HepG2 (cell line): Measurements from ENCODE around the gene PLIN5. TPM values are rescaled to one million over a fixed set of nuclear protein-coding genes. Genes with fewer than 3 reads are reported as not detected.

Experiments used
- ATAC-seq: fragments of 200-7000 bp; cut with Tn5 transposase; 3 replicates; pipeline ENCODE4 v1.9.1; 2020; ENCODE audit warnings: mild to moderate bottlenecking, moderate library complexity
- BruUV-seq: library from RNA; stranded (reverse); fragments of 400-500 nt; replicated peaks from 2 replicates; lab custom pipeline; 2021; lab: Mats Ljungman, UMichigan
- CTCF ChIA-PET: fragments of 300-600 bp; formaldehyde crosslinking; extraction: SDS; loops from one replicate; lab custom pipeline; 2021; ENCODE audit warnings: low total read pairs, inconsistent platforms, low intra/inter-chr PET ratio; lab: Yijun Ruan, JAX
- POLR2A ChIA-PET: fragments of 350-600 bp; sonication (Branson Sonifier 250); formaldehyde crosslinking; loops from one replicate; lab custom pipeline; 2020; ENCODE audit warnings: antibody characterized with exemption, inconsistent platforms; lab: Yijun Ruan, JAX
- DNase-seq: peaks from one replicate; pipeline ENCODE4 v3.0.0-alpha.2; 2015; ENCODE audit warnings: low spot score
- FAIRE-seq: peaks from 3 replicates; lab custom pipeline; 2011; peaks lifted over from hg19 to GRCh38; lab: Jason Lieb, UNC
- H2AFZ ChIP-seq: one replicate; pipeline ENCODE4 v1.6.1; 2011; ENCODE audit warnings: low read length, inconsistent platforms
- H3K27ac ChIP-seq: fragments of 300-600 bp; 3 replicates; pipeline ENCODE4 v1.8.0; 2011; ENCODE audit warnings: mixed run types, mild to moderate bottlenecking, mixed read lengths, low read length, inconsistent platforms; ENCODE audit not compliant: insufficient read depth; ENCODE audit errors: extremely low read length
- H3K27me3 ChIP-seq, 2 experiments: fragments of 200-600 bp in 1 of 2; 2 replicates in 1 of 2; 3 replicates in 1 of 2; pipeline versions ENCODE4 v1.6.0 to v1.8.0; 2011; ENCODE audit warnings: low read length in 2 of 2, mild to moderate bottlenecking in 2 of 2, moderate library complexity in 2 of 2, inconsistent platforms in 1 of 2; ENCODE audit not compliant: insufficient read depth in 2 of 2, control insufficient read depth in 1 of 2
- H3K36me3 ChIP-seq, 2 experiments: fragments of 200-600 bp in 1 of 2; replicated peaks in 1 of 2; 2 replicates in 1 of 2; 3 replicates in 1 of 2; pipeline versions ENCODE4 v1.5.1 to v1.8.0; 2011; ENCODE audit warnings: low read length in 2 of 2, inconsistent platforms in 1 of 2; ENCODE audit not compliant: insufficient read depth in 2 of 2, control insufficient read depth in 1 of 2
- H3K4me1 ChIP-seq: 2 replicates; pipeline ENCODE4 v1.5.1; 2012; ENCODE audit warnings: low read length, inconsistent platforms; ENCODE audit not compliant: insufficient read depth
- H3K4me2 ChIP-seq: 2 replicates; pipeline ENCODE4 v1.6.0; 2011; ENCODE audit warnings: low read depth, low read length, inconsistent platforms
- H3K4me3 ChIP-seq, 3 experiments: fragments of 200-600 bp in 1 of 3; sonication (generic), shearing (Covaris generic) in 1 of 3; replicated peaks in 1 of 3; 2 replicates each; pipeline ENCODE4 v1.5.1; 2011 to 2016; ENCODE audit warnings: low read length in 3 of 3, inconsistent platforms in 2 of 3, low read depth in 2 of 3, mild to moderate bottlenecking in 2 of 3, control low read depth in 1 of 3, mixed read lengths in 1 of 3; ENCODE audit not compliant: insufficient read depth in 1 of 3
- H3K79me2 ChIP-seq: one replicate; pipeline ENCODE4 v1.6.1; 2011; ENCODE audit warnings: low read length, inconsistent platforms; ENCODE audit not compliant: insufficient read depth
- H3K9ac ChIP-seq: 2 replicates; pipeline ENCODE4 v1.6.0; 2011; ENCODE audit warnings: mild to moderate bottlenecking, low read depth, low read length, inconsistent platforms; ENCODE audit not compliant: insufficient read depth
- H3K9me3 ChIP-seq: 2 replicates; pipeline ENCODE4 v1.5.1; 2012; ENCODE audit warnings: mild to moderate bottlenecking, low read length
- H4K20me1 ChIP-seq: 2 replicates; pipeline ENCODE4 v1.6.0; 2011; ENCODE audit warnings: inconsistent platforms, mild to moderate bottlenecking, low read length, moderate library complexity; ENCODE audit not compliant: insufficient read depth
- CBX1 ChIP-seq: IDR thresholded peaks from one replicate; pipeline ENCODE4 v1.6.1; 2016; ENCODE audit warnings: antibody characterized with exemption, low read depth
- DZIP1 ChIP-seq: sonication (generic); formaldehyde crosslinking; IDR thresholded peaks from 2 replicates; pipeline ENCODE4 v1.5.0; 2020; ENCODE audit warnings: mild to moderate bottlenecking, missing genetic modification reagents
- GLMP ChIP-seq: sonication (generic); formaldehyde crosslinking; IDR thresholded peaks from 2 replicates; pipeline ENCODE4 v1.9.0; 2021; ENCODE audit warnings: missing genetic modification reagents, mild to moderate bottlenecking, borderline replicate concordance
- KIAA2018 ChIP-seq: sonication (generic); formaldehyde crosslinking; IDR thresholded peaks from 2 replicates; pipeline ENCODE4 v1.5.0; 2020; ENCODE audit warnings: mild to moderate bottlenecking, missing genetic modification reagents, borderline replicate concordance
- MAFF ChIP-seq: IDR thresholded peaks from 2 replicates; pipeline ENCODE4 v1.6.1; 2011; ENCODE audit warnings: low read depth, low read length, improper control_type of control experiment
- NFE2L2 ChIP-seq: fragments of 150-350 bp; IDR thresholded peaks from 2 replicates; pipeline ENCODE4 v1.6.1; 2014; ENCODE audit warnings: low read length
- PAF1 ChIP-seq: IDR thresholded peaks from 2 replicates; pipeline ENCODE4 v1.6.1; 2016; ENCODE audit warnings: missing genetic modification reagents, missing compliant biosample characterization
- PHF8 ChIP-seq: sonication (generic); formaldehyde crosslinking; IDR thresholded peaks from 2 replicates; pipeline ENCODE4 v1.5.0; 2020; ENCODE audit warnings: missing genetic modification reagents
- XBP1 ChIP-seq: sonication (generic); formaldehyde crosslinking; IDR thresholded peaks from 2 replicates; pipeline ENCODE4 v1.5.0; 2020; ENCODE audit warnings: missing genetic modification reagents
- ZNF232 ChIP-seq: sonication (generic); formaldehyde crosslinking; IDR thresholded peaks from 2 replicates; pipeline ENCODE4 v1.4.0; 2020; ENCODE audit warnings: missing genetic modification reagents, borderline replicate concordance
- ZNF337 ChIP-seq: sonication (generic); formaldehyde crosslinking; IDR thresholded peaks from 2 replicates; pipeline ENCODE4 v1.5.1; 2020; ENCODE audit warnings: missing genetic modification reagents, low read depth, mild to moderate bottlenecking, borderline replicate concordance
- ZNF34 ChIP-seq: sonication (generic); formaldehyde crosslinking; IDR thresholded peaks from 2 replicates; pipeline ENCODE4 v1.4.0; 2020; ENCODE audit warnings: mild to moderate bottlenecking, missing genetic modification reagents, borderline replicate concordance
- ZNF850 ChIP-seq: sonication (generic); formaldehyde crosslinking; conservative IDR thresholded peaks from 2 replicates; pipeline ENCODE4 v1.9.0; 2021; ENCODE audit warnings: mild to moderate bottlenecking, missing genetic modification reagents
- WGBS: methylation state at CpG from one replicate; pipeline ENCODE4 v1.1.6; 2017; ENCODE audit warnings: low lambda C conversion rate; 5-methylcytosine and 5-hydroxymethylcytosine counted together
- in situ Hi-C: cut with HindIII; loops from 2 replicates; pipeline ENCODE4 v1.10.0; 2017; ENCODE audit warnings: low pct_unique_long_range_greater_than_20kb; ENCODE audit not compliant: extremely low pct_ligation_motif_present
- intact Hi-C: fragments of 100-400 bp; cut with micrococcal nuclease; formaldehyde crosslinking; loops from one replicate; pipeline ENCODE4 v1.10.0; 2022; ENCODE audit not compliant: unreplicated experiment
- polyA plus RNA-seq, 8 experiments: library from polyadenylated mRNA; depleted of rRNA in 3 of 8; stranded (reverse) in 7 of 8; unstranded in 1 of 8; fragments of >200 nt; fragmentation: Illumina TruSeq in 4 of 8; extraction: Trizol in 4 of 8; gene quantifications; 2 replicates each; pipeline versions ENCODE4 v1.2.1 to v1.2.3, GENCODE V29; 2011 to 2016; ENCODE audit warnings: low read depth in 4 of 8, missing spikeins in 1 of 8, mixed read lengths in 1 of 8; ENCODE audit not compliant: insufficient read depth in 1 of 8
- total RNA-seq, 5 experiments: library from RNA; depleted of rRNA; stranded (reverse); fragments of >200 nt; fragmentation: Illumina TruSeq; extraction: Trizol; gene quantifications; 2 replicates each; pipeline ENCODE4 v1.2.3, GENCODE V29; 2016; ENCODE audit warnings: low read depth in 1 of 5

The PLIN5 gene
- total and polyA plus RNA-seq, 2 of the 13 experiments (the other 11 are each of a cell fraction or from before 2014, with no cell fraction given) = 1.8 to 4.8 TPM

GRCh38 chr19:4496304-4496703 lies 38.7 kb downstream of the PLIN5 start:
- no peaks in the 10 kb centered on the region for H3K79me2 ChIP-seq
- no TSS peak for BruUV-seq
- H3K36me3 ChIP-seq = peaks cover 30 to 66% of the 10 kb centered on the region in 2 experiments
- FAIRE-seq (no peak), DNase-seq (no peak), ATAC-seq (no peak)
- no peak overlapping the region for H3K9ac ChIP-seq
- no peak overlapping the region for H3K4me3 ChIP-seq
- no peak overlapping the region for H3K4me2 ChIP-seq
- H3K27ac ChIP-seq = no peak overlapping the region
- no peak overlapping the region for H2AFZ ChIP-seq
- no peaks in the 10 kb centered on the region; a peak in 1 of 5 replicates for H3K27me3 ChIP-seq
- CTCF ChIA-PET = no interaction called here
- POLR2A ChIA-PET = no interaction called here
- H4K20me1 ChIP-seq = no peaks in the 10 kb centered on the region
- intact Hi-C loops = no loop called here
- H3K9me3 ChIP-seq = no peaks in the 10 kb centered on the region
- in situ Hi-C loops = no loop called here
- no peaks in the 10 kb centered on the region for H3K4me1 ChIP-seq
- WGBS = no CpG with 5 or more reads among the region's 18 CpGs
- TF ChIP-seq NFE2L2 = no peak
- TF ChIP-seq GLMP = no peak
- no peak for TF ChIP-seq PHF8 (CRISPR knock-in tag)
- TF ChIP-seq MAFF = no peak
- no peak for TF ChIP-seq ZNF232 (CRISPR knock-in tag)
- TF ChIP-seq ZNF850 (CRISPR knock-in tag) = no peak
- no peak for TF ChIP-seq CBX1
- no peak for TF ChIP-seq PAF1 (CRISPR knock-in tag)
- no peak for TF ChIP-seq DZIP1
- TF ChIP-seq XBP1 (CRISPR knock-in tag) = no peak
- no peak for TF ChIP-seq ZNF337 (CRISPR knock-in tag)
- TF ChIP-seq ZNF34 (CRISPR knock-in tag) = no peak
- no peak for TF ChIP-seq KIAA2018 (CRISPR knock-in tag)
